ENCODE data around the gene UCP1.

Gene UCP1

DNA sequence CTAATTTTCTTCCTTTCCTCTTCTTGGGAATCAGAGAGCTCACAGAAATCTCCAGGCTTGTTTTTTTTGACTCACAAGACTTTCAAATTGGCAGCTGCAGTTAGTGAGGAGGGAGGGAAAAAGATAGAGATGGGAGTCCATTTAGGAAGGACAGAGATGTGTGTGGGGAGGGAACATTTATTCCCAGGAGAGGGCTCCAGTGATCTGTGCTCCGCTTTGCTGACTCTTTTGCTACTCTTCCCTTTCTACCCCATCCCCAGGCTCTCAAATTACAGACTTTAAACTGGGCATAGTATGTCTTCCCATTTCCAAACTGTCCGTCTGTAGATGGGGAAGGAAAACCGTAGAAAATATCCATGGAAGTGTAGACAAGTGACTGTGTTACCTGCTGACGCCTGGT lies 39.1 kb upstream of the UCP1 start:
- TF ChIP-seq, protein P1, sequence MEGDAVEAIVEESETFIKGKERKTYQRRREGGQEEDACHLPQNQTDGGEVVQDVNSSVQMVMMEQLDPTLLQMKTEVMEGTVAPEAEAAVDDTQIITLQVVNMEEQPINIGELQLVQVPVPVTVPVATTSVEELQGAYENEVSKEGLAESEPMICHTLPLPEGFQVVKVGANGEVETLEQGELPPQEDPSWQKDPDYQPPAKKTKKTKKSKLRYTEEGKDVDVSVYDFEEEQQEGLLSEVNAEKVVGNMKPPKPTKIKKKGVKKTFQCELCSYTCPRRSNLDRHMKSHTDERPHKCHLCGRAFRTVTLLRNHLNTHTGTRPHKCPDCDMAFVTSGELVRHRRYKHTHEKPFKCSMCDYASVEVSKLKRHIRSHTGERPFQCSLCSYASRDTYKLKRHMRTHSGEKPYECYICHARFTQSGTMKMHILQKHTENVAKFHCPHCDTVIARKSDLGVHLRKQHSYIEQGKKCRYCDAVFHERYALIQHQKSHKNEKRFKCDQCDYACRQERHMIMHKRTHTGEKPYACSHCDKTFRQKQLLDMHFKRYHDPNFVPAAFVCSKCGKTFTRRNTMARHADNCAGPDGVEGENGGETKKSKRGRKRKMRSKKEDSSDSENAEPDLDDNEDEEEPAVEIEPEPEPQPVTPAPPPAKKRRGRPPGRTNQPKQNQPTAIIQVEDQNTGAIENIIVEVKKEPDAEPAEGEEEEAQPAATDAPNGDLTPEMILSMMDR (IDR thresholded peaks at IDR 0.05; ENCODE audit: borderline replicate concordance, insufficient read depth, low read depth, low read length) = no peak
- H3K4me3 ChIP-seq (ENCODE audit: low read depth, low read length) = no peak overlapping the region

DNA sequence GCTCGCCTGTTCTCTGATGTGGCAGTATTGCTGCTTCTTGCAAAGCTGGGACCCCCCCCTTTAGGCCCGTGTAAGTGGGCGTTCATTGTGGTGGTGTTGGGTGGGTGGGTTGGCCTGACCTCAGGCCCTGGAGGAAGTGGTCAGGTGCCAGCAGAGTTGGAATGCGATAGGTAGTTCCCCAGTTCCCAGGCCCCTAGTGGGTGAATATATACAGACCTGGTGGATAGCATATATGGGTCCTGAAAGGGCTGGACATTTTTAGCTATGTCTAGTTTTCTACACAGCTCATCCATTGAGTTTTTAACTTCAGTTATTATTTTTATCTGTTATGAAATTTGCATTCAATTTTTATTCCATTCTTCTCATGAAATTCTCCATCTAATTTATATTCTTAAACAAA lies 35.8 kb upstream of the UCP1 start:
- TF ChIP-seq, protein P1 (IDR thresholded peaks at IDR 0.05; ENCODE audit: borderline replicate concordance, insufficient read depth, low read depth, low read length) = no peak
- H3K4me3 ChIP-seq (ENCODE audit: low read depth, low read length) = no peak overlapping the region

DNA sequence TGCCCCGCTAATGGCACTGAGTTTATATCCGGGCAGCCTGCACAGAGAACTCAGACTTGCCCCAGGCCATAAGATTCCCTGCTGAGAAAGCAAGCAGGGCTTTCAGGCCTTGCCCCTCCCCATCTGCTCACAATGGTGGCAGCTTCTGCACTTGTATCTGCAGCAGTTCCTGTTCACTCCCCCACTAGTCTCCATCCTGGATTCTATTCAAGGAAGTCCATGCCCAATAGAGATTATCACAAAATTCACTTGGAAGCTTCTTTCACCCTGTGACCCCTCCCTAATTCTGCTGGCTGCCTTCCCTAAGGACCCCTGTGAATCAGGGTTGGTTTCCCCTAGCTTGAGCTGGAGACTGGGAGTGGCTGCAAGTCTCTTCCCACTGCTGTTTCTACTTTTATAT lies 34.5 kb upstream of the UCP1 start:
- TF ChIP-seq, protein P1 (IDR thresholded peaks at IDR 0.05; ENCODE audit: borderline replicate concordance, insufficient read depth, low read depth, low read length) = no peak
- no peak overlapping the region for H3K4me3 ChIP-seq (ENCODE audit: low read depth, low read length)

DNA sequence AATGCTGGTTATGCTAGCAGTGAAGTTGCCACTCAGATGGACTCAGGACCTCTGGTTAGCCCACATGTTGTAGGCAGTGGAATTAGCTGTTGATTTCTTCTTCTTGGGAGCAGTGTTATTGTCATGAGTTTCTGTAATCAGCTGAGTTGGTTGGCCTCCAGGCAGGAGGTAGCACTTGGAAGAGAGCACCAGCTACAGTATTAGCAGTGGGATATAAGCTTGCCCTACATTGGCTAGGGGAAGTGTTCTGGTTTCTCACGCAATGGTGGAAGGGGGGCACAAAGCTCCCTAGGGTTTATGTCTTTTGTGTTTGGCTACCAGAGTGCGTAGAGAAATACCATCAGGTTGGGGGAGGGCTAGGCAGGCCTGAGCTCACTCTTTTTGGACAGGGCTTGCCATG lies 34.0 kb upstream of the UCP1 start:
- TF ChIP-seq, protein P1 (IDR thresholded peaks at IDR 0.05; ENCODE audit: borderline replicate concordance, insufficient read depth, low read depth, low read length) = no peak
- H3K4me3 ChIP-seq (ENCODE audit: low read depth, low read length) = no peak overlapping the region

DNA sequence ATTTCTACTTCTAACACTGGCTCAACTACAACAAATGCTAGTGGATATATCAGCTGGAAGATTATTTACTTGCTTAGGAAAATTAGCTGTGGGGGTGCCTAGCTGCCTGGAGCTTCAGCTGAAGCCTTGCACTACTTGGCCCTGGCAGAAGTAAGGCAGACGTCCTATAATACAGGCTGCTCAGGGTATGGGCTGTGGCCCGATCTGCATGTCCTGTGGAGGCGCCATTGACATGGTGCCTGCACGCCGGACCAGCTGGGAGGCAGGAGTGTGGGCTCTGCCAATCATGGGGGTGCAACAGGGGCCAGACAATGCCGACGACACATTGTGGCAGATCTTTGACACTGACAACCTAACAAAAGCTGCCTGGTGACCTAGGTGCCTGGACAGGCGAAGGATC lies 31.6 kb upstream of the UCP1 start:
- TF ChIP-seq, protein P1 (IDR thresholded peaks at IDR 0.05; ENCODE audit: borderline replicate concordance, insufficient read depth, low read depth, low read length) = no peak
- no peak overlapping the region for H3K4me3 ChIP-seq (ENCODE audit: low read depth, low read length)

DNA sequence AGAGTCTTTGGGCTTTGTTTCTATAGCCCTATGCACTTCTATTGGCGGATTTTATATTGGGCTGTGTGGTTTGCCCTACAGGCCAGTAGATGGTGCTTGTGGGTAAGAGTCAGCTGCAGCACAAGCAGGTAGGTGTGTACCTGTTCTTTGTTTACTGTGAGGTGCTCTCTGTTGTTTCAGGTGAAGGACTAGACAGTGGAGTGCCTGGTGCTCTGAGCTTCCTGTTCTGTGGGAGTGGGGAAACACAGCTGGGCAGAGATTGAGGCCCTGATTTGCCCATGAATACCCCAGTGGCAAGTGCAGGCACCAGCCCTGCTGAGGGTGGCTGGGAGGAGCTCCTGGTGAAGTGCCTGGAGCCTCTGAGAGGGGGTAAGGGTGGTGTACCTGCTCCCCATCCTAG lies 26.3 kb upstream of the UCP1 start:
- TF ChIP-seq, protein P1 (IDR thresholded peaks at IDR 0.05; ENCODE audit: borderline replicate concordance, insufficient read depth, low read depth, low read length) = peak; percentile 55; the same call in 1 of the 2 replicates
- H3K4me3 ChIP-seq (ENCODE audit: low read depth, low read length) = no peak overlapping the region

DNA sequence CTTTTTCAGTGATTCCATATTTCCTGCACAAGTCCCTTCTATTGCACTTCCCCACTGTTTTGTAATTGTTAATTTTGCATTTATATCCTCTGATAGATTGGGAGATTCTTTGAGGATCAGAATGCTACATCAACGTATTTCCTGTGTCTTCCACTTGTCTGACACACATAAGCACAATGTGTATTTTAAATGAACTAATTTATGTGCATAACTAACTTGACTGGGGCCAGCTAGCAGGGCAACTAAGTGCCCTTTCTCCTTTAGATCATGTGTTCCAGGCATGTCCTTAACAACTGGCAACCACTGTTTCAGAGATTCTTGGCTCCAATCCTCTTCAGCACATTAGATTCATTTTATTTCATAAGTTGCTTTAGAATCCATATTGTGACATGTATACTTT lies 15.7 kb upstream of the UCP1 start:
- no peak overlapping the region for H3K4me3 ChIP-seq (ENCODE audit: low read depth, low read length)
- TF ChIP-seq, protein P1 (IDR thresholded peaks at IDR 0.05; ENCODE audit: borderline replicate concordance, insufficient read depth, low read depth, low read length) = no peak

All from GM12875 (cell line).